Ovary (tissue), 9 donors: ENCODE measurements around the gene KIF1A. TPM values are rescaled to one million over a fixed set of nuclear protein-coding genes. Genes with fewer than 3 reads are reported as not detected.

Experiments used
- DNase-seq, 5 donors: peaks; one replicate each; pipeline ENCODE4 v3.0.0-alpha.2; 2019 to 2020
- H3K27ac ChIP-seq, 2 donors: fragments of 200-600 bp; one replicate each; pipeline versions ENCODE4 v1.5.1 to v1.8.0; 2019 to 2022
- H3K27me3 ChIP-seq: fragments of 200-600 bp; one replicate; pipeline ENCODE4 v1.8.0; 2022
- H3K36me3 ChIP-seq: fragments of 200-600 bp; sonication (generic); one replicate; pipeline ENCODE4 v1.5.1; 2019
- H3K4me1 ChIP-seq: one replicate; pipeline ENCODE4 v1.8.1; 2013; ENCODE audit warnings: mild to moderate bottlenecking, moderate library complexity; ENCODE audit not compliant: insufficient read depth
- H3K4me3 ChIP-seq: fragments of 200-600 bp; sonication (generic); one replicate; pipeline ENCODE4 v1.5.1; 2017
- H3K9me3 ChIP-seq, 2 donors: fragments of 200-600 bp in 1 of 2; sonication (generic) in 1 of 2; one replicate each; pipeline versions ENCODE4 v1.5.1 to v1.8.1; 2013 to 2019; ENCODE audit warnings: mild to moderate bottlenecking in 1 of 2, moderate library complexity in 1 of 2
- CTCF ChIP-seq, 3 donors: fragments of 450-650 bp in 2 of 3; fragments of 200-600 bp in 1 of 3; IDR thresholded peaks; one replicate each; pipeline versions ENCODE4 v1.5.1 to v1.8.0; 2016 to 2022; ENCODE audit warnings: antibody characterized with exemption in 3 of 3, mild to moderate bottlenecking in 1 of 3
- EP300 ChIP-seq: sonication (generic); formaldehyde crosslinking; IDR thresholded peaks from one replicate; pipeline ENCODE4 v1.6.1; 2017; ENCODE audit warnings: antibody characterized with exemption
- POLR2A ChIP-seq: fragments of 450-650 bp; IDR thresholded peaks from one replicate; pipeline ENCODE4 v1.6.1; 2017; ENCODE audit warnings: antibody characterized with exemption, mild to moderate bottlenecking, moderate library complexity
- WGBS, 3 donors: extraction: QIAGEN DNeasy Blood & Tissue Kit in 1 of 3; methylation state at CpG; one replicate each; pipeline versions ENCODE4 v1.1.5 to v1.1.7; 2013 to 2017; 5-methylcytosine and 5-hydroxymethylcytosine counted together
- intact Hi-C, 4 donors: fragments of 100-400 bp; cut with DNase I; formaldehyde crosslinking; loops; one replicate each; pipeline versions ENCODE4 v1.11.0 to v1.15.1; 2022 to 2023
- polyA plus RNA-seq, 2 donors: library from polyadenylated mRNA; stranded (reverse); fragments of 200-250 nt in 1 of 2; fragments of 350-450 nt in 1 of 2; fragmentation: Illumina TruSeq in 1 of 2; extraction: RNeasy Lipid Tissue Mini Kit (QIAGEN cat#74804) in 1 of 2; gene quantifications; one replicate each; pipeline ENCODE4 v1.2.3, GENCODE V29; 2013 to 2014
- total RNA-seq, 7 donors: library from RNA; depleted of rRNA in 2 of 7; stranded (reverse); fragments of >200 nt in 2 of 7; fragmentation: NEBNext Ultra II Directional in 3 of 7; extraction: Animal tissue kit (Norgen Biotek cat#: 25700) in 3 of 7; gene quantifications; one replicate each; pipeline versions ENCODE4 v1.1.0 to v1.2.4, GENCODE V29; 2016 to 2023
- donor health status: DM: no; HTN: no; CAD: no; lungs with moderate emphysema.
- donor health status: DM: no; HTN: no; CAD: no.
- donor health status: Bipolar disorder and iron deficiency.
- donor health status: DM: yes; HTN: yes; CAD: no.
- donor health status: DM: no; HTN: no; CAD: no.
- donor health status: DM: yes; HTN: yes; CAD: no.

Gene KIF1A
- total and polyA plus RNA-seq, 9 donors: 0.48 to 4.4 (median 1.2) TPM

GRCh38 chr2:240737958-240738357 lies 82.1 kb downstream of the KIF1A start:
- TF ChIP-seq POLR2A (no peak), CTCF (IDR thresholded peaks at IDR 0.05) (no peak), EP300 (no peak)
- WGBS, 3 donors: 75 to 87% (median 86%) methylated on average over 7 of the region's 7 CpGs
- H3K36me3 ChIP-seq: no peaks in the 10 kb centered on the region
- no peak overlapping the region for H3K27ac ChIP-seq
- intact Hi-C loops: no loop called here
- H3K9me3 ChIP-seq: no peaks in the 10 kb centered on the region
- no peak overlapping the region for H3K4me3 ChIP-seq
- H3K27me3 ChIP-seq: no peaks in the 10 kb centered on the region
- H3K4me1 ChIP-seq: no peaks in the 10 kb centered on the region
- DNase-seq: no peak

GRCh38 chr2:240737512-240737911 lies 82.5 kb downstream of the KIF1A start:
- Histone ChIP-seq H3K9me3 (no peaks in the 10 kb centered on the region), H3K4me1 (no peaks in the 10 kb centered on the region), H3K4me3 (no peak overlapping the region), H3K36me3 (no peaks in the 10 kb centered on the region), H3K27ac (no peak overlapping the region), H3K27me3 (no peaks in the 10 kb centered on the region)
- no peak for TF ChIP-seq CTCF (IDR thresholded peaks at IDR 0.05)
- TF ChIP-seq EP300: no peak
- no peak for TF ChIP-seq POLR2A
- intact Hi-C loops: no loop called here
- no peak for DNase-seq
- WGBS, 3 donors: 60 to 67% (median 64%) methylated on average over 5 of the region's 5 CpGs

- WGBS, 3 donors: 80 to 86% (median 82%) methylated on average over 35 of the region's 35 CpGs
- DNase-seq: no peak
- TF ChIP-seq CTCF (IDR thresholded peaks at IDR 0.05) (no peak), POLR2A (no peak), EP300 (no peak)
Observed at GRCh38 chr2:240736281-240737250, 83.5 kb downstream of the KIF1A start.

GRCh38 chr2:240735476-240735875 lies 84.5 kb downstream of the KIF1A start:
- WGBS, 3 donors: 89 to 96% (median 95%) methylated on average over 10 of the region's 10 CpGs
- DNase-seq: no peak
- Histone ChIP-seq H3K27ac (no peak overlapping the region), H3K27me3 (no peaks in the 10 kb centered on the region), H3K4me3 (no peak overlapping the region), H3K36me3 (no peaks in the 10 kb centered on the region), H3K4me1 (no peaks in the 10 kb centered on the region), H3K9me3 (no peaks in the 10 kb centered on the region)
- no peak for TF ChIP-seq POLR2A
- TF ChIP-seq CTCF (IDR thresholded peaks at IDR 0.05): no peak
- no peak for TF ChIP-seq EP300
- intact Hi-C loops: no loop called here

More at GRCh38 chr2:240736281-240737250, 83.5 kb downstream of the KIF1A start:
- H3K9me3 ChIP-seq: no peaks in the 10 kb centered on the region
- intact Hi-C loops: no loop called here
- no peak overlapping the region for H3K27ac ChIP-seq
- no peak overlapping the region for H3K4me3 ChIP-seq
- H3K4me1 ChIP-seq: no peaks in the 10 kb centered on the region
- no peaks in the 10 kb centered on the region for H3K36me3 ChIP-seq
- no peaks in the 10 kb centered on the region for H3K27me3 ChIP-seq
